Measurements from ENCODE around the gene CHSY3.

DNA sequence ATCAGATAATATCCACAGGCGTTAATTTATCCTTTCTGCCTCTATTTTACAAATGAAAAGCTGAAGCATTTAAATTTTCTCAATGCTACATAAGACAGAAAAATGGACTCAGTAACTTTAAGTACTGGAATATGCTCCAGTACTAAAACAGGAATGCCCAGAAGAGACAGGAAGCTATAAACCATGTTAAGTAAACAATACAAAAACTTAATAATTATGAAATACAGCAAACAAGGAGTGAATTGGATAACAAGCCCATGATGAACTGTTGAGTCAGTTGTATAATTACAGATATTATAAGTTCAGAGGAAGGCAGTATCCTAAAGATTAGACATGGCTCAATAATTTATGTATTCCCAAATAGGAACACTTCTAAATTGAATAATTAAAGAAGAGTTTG, 148.5 kb downstream of the CHSY3 start:
- no peak for TF ChIP-seq EZH2 (IDR thresholded peaks at IDR 0.05; ENCODE audit: insufficient read depth, low read length)
- TF ChIP-seq, protein P1, sequence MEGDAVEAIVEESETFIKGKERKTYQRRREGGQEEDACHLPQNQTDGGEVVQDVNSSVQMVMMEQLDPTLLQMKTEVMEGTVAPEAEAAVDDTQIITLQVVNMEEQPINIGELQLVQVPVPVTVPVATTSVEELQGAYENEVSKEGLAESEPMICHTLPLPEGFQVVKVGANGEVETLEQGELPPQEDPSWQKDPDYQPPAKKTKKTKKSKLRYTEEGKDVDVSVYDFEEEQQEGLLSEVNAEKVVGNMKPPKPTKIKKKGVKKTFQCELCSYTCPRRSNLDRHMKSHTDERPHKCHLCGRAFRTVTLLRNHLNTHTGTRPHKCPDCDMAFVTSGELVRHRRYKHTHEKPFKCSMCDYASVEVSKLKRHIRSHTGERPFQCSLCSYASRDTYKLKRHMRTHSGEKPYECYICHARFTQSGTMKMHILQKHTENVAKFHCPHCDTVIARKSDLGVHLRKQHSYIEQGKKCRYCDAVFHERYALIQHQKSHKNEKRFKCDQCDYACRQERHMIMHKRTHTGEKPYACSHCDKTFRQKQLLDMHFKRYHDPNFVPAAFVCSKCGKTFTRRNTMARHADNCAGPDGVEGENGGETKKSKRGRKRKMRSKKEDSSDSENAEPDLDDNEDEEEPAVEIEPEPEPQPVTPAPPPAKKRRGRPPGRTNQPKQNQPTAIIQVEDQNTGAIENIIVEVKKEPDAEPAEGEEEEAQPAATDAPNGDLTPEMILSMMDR (IDR thresholded peaks at IDR 0.05; ENCODE audit: insufficient read depth, low read depth, low read length), result no peak
